ENCODE results near the gene PTPRH.
"Not testable (repeated sequence)": the region's sequence is repeated elsewhere in the genome, so short reads cannot be mapped to it uniquely, and the experiment has no call there.

- not testable (repeated sequence) for TF ChIP-seq POLR2A, CTCF (IDR thresholded peaks at IDR 0.05)
These were observed 15.5 kb upstream of the PTPRH start for GRCh38 chr19:55224679-55225414.

Data from testis (tissue), 2 donors.